Gastroesophageal sphincter (tissue), 3 donors: Measurements from ENCODE around the gene CTNND2.

Source experiments
- CTCF ChIP-seq, 4 experiments: fragments of 200-600 bp in 2 of 4; fragments of 450-650 bp in 2 of 4; sonication (generic) in 1 of 4; IDR thresholded peaks; one replicate each; pipeline ENCODE4 v1.5.1; 2017 to 2019; ENCODE audit warnings: antibody characterized with exemption in 4 of 4, mild to moderate bottlenecking in 2 of 4, moderate library complexity in 2 of 4
- EP300 ChIP-seq: sonication (generic); formaldehyde crosslinking; IDR thresholded peaks from one replicate; pipeline ENCODE4 v1.6.1; 2017; ENCODE audit warnings: antibody characterized with exemption, mild to moderate bottlenecking
- POLR2A ChIP-seq, 2 donors: fragments of 450-650 bp; IDR thresholded peaks; one replicate each; pipeline ENCODE4 v1.6.1; 2017; ENCODE audit warnings: antibody characterized with exemption in 2 of 2, mild to moderate bottlenecking in 2 of 2, moderate library complexity in 1 of 2

GRCh38 chr5:11622785-11623184 lies 281.5 kb downstream of the CTNND2 start:
- TF ChIP-seq EP300 (no peak), POLR2A (IDR thresholded peaks at IDR 0.05) (no peak), CTCF (IDR thresholded peaks at IDR 0.05) (no peak)
